NCI-H2196 treated with DMSO at 0.1 percent for 48 hours (cell line): ENCODE results near the gene PBX2.
A peak's percentile ranks its signal among the peaks of the same experiment; 100 is the strongest.

Experiments used
- DNase-seq: peaks from one replicate; lab custom pipeline; 2025; ENCODE audit not compliant: unreplicated experiment; lab: John Stamatoyannopoulos, UW

Gene PBX2

GRCh38 chr6:32175322-32175710, 14.7 kb downstream of the PBX2 start:
- no peak for DNase-seq

- DNase-seq, result no peak
Observed at GRCh38 chr6:32174416-32174815, 15.6 kb downstream of the PBX2 start.

DNA sequence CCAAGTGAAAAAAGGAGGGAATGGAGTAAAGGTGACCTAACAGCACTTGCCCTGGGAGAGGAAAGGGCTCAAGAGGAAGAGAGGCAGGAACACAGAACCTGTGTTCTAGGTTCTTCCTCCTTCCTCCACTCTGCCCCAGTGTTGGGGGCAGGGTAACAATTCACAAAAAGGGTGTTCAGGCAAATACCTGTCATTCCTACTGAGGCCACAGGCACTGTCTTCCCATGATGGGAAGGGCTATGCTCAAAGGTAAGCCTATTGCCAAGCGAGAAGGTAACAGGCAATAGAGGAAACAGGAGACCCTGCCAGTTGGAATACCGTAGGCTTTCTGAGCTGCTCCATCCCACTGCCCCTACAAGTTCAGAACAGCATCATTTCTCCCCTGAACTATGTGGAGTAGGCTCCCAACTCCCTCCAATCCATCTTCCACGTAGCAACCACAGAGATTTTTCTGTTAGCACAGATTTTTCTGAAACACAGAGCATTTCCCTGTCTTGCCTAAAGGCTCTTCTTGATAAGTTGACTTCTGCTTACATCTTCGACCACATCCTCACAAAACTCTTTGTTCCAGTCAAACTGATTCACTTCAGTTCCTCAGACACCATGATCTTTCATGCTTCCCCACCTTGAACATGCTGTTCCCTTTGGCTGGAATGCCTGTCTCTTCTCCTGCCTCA, 16.8 kb downstream of the PBX2 start:
- DNase-seq, result no peak

DNA sequence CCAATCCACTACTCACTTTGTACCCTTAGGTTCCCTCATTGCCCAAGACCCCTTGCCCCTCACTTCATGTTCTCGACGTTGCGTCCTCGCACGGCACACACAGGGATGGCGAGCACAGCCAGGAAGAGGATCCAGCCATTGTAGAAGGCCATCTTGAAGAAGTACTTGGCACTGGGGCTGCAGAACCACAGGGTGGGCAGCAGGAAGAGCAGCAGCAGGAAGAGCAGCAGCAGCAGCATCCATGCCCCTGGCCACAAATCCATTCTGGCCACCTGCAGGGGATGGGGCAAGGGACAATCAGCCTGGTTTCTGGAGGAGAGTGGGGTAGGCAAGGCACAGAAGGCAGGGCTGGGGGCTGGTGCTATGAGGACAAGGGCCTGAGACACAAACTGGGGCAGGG, 18.8 kb downstream of the PBX2 start:
- no peak for DNase-seq

DNA sequence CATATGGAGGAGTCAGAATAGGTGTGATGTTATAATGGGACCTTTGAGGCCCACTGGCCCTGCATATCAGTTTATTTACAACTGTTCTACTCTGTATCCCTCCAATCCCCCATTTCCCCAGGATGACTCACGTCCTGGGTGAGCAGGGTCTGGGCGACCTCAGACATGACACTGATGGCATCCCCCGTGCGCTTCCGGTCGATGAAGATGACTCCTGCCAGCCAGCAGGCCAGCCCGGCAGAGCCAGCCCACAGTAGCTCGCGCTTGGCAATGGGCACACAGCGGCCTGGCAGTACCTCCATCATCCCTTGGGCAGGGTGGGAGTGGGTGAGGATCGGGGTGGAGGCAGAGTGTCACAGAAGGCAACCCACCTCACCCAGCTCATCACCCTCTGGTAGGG, 19.7 kb downstream of the PBX2 start:
- DNase-seq, result no peak

DNA sequence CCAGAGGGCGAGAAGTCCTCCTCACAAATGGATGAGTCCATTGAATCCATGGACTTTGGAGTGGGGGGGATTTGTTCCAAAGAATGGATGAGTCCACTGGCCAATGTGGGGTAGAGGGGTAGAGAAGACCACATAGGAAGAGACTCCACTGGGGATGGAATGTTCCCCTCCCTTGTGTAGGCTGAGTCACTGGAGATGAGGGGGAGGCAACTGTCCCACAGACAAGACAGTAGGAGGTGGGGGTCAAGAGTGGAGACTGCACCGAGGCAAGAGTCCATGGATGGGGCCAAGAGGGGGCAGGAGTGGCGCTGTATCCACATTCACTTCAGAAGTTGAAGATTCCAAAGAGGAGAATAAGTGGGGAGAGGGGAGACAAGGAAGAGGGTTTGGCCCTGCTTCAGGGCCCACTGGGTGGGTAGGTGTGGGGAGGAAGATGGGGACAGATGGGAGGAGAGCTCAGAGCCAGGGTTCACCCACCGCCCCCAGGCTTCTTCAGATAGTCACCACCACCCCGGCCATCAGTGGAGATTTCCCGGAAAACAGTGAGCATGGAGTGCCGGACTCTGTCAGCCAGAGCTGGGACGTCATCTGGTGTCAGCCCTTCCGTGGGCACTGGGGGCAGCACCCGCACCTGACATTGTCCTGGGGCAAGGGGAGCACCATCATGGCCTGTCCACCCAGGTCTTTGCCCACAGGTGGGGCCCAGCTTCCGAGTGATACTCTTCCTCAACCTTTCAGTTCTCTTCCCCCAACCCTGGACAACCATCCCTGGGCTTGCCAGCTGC, 21.0 kb downstream of the PBX2 start:
- DNase-seq, result no peak

- no peak for DNase-seq
Observed at GRCh38 chr6:32168350-32168749, 21.7 kb downstream of the PBX2 start.

- DNase-seq, result no peak
Observed at GRCh38 chr6:32167761-32168262, 22.2 kb downstream of the PBX2 start.

DNA sequence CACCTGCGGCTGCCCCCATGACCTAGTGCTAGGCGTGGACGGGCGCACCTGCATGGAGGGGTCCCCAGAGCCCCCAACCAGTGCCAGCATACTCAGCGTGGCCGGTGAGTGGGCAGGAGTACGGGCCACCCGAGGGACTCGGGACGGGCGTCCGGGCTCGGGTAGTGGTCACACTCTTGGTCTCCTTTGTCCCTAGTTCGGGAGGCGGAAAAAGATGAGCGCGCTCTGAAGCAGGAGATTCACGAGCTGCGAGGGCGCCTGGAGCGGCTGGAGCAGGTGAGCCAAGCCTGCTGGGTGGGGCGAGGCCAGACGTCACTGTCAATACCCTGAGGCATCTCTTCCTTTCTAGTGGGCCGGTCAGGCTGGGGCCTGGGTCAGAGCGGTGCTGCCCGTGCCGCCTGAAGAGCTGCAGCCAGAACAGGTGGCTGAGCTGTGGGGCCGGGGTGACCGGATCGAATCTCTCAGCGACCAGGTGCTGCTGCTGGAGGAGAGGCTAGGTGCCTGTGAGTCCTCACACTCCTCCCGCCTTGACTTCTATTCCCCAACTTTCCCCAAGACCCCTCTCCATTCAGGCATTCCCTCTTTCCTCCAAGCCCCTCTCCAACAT, 22.7 kb downstream of the PBX2 start:
- no peak for DNase-seq

- DNase-seq, result no peak
Observed at GRCh38 chr6:32166411-32167061, 23.5 kb downstream of the PBX2 start.

DNA sequence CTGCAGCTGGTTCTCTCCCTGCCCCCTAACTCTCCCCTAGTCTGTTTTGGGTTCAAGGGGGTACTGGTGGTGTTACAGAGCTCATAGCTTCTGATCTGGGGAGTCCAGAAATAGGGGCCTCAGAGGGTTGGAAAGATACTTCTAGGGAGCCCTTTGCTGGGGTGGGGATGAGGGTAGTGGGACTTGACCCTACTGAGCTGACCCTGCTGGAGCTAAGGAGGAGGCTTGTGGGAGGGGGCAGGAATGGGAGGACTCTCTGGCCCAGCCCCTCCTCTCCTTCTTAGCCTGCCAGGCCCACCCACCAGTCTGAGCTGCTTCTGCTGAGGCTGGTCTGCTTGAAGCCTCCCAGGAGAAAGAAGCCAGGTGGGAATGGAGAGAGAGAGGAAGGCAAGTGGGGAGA, 25.7 kb downstream of the PBX2 start, which contains the start of gene EGFL8:
Gene EGFL8, plus strand, starts transcription at position 301 of the 400 bp plus-strand sequence. CDS start 1,571 bp downstream, outside the sequence.
- DNase-seq, result no peak

DNA sequence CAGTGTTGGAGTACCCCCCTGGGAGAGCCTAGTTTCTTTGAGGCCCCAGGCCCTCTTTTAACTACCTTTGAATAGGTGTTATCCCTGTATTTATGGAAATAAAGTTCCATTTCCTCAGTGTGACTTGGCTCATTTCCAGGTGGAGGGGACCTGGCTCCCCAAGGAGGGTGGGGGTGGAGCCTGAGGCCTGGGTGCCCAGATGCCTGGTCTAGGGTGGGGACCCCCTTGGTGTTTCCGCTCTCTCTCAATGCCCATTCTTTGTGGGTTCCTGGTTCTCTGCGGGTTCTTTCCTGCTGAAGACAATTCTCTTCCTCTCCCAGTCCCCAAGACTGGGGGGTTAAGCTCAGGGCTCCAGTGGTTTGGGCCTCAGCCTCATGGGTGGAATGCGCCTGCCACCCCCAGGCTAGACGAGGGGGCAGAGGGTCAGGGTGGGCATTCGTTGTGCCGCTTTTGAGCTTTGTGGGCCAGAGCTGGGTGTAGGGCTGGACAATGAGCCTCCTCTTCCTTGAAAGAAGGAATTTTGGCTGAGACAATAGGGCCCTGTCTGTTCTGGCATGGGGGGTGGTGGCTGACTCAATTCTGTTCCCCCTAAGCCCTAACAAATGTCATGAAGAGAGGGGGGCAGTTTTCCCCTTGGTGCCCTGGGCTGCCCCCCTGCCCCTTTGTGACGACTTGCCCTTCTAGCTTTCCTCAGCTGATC, 26.3 kb downstream of the PBX2 start:
- DNase-seq, result no peak

GRCh38 chr6:32158052-32158451, 31.9 kb downstream of the PBX2 start:
- no peak for DNase-seq

DNA sequence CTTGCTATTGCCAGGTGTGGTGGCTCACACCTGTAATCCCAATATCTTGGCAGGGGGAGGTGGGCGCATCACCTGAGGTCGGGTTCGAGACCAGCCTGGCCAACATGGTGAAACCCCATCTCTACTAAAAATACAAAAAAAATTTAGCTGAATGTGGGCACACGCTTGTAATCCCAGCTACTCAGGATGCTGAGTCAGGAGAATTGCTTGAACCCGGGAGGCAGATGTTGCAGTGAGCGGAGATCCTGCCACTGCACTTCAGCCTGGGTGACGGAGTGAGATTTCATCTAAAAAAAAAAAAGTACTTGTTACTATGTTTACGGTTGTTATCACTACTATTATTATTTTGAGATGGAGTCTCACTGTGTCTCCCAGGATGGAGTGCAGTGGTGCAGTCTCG, 33.1 kb downstream of the PBX2 start:
- no peak for DNase-seq

GRCh38 chr6:32154514-32155161, 35.4 kb downstream of the PBX2 start:
- DNase-seq, result peak; percentile 64

- DNase-seq, result peak; percentile 77
Observed at GRCh38 chr6:32153564-32154513, 36.2 kb downstream of the PBX2 start, which contains the start of gene PPT2. TSS of gene PPT2 (plus strand) at chr6:32154141. CDS start at chr6:32154595, 454 bp downstream.

- no peak for DNase-seq
Observed at GRCh38 chr6:32152769-32153563, 37.0 kb downstream of the PBX2 start.
